ENCODE results near the gene ADIPOQ. TPM values are rescaled to one million over a fixed set of nuclear protein-coding genes. Genes with fewer than 3 reads are reported as not detected.
"Not testable (repeated sequence)": the region's sequence is repeated elsewhere in the genome, so short reads cannot be mapped to it uniquely, and the experiment has no call there.

The ADIPOQ gene
- polyA plus RNA-seq, 1 donor (not counting 4 experiments of a cell fraction or from before 2014, with no cell fraction given): not detected

DNA sequence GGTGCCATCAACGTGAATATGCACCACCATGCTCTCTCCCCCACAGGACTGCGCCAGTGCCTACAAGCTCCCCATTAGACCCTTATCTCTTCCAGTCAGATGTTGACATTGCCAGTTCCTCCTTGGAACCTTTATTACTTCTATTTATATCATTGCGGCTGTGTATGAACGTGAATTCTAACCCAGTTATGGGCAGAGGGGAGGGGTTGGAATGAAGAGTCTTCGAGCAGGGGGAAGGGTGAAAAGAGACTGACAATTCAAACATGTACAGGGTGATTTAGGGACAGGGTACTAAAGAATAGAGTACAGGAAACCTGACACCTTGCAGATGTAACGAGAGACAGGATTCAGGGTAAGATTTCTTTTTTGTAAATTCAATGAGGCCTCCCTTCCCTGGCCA lies 46.1 kb downstream of the ADIPOQ start:
- FAIRE-seq: no peak
- H3K9me1 ChIP-seq (ENCODE audit: control insufficient read depth, extremely low read depth, insufficient read depth, low read length): no peaks in the 10 kb centered on the region
- no peaks in the 10 kb centered on the region for H3K9me3 ChIP-seq (ENCODE audit: control insufficient read depth, low read depth, low read length)
- H3K36me3 ChIP-seq (ENCODE audit: control insufficient read depth in 2 of 2, extremely low read depth in 1 of 2, insufficient read depth in 2 of 2, low read length in 2 of 2): no peaks in the 10 kb centered on the region
- no peak overlapping the region for H3K4me2 ChIP-seq (ENCODE audit: control insufficient read depth, extremely low read depth, insufficient read depth, low read depth, low read length)
- no peak overlapping the region for H3K27ac ChIP-seq (ENCODE audit: control insufficient read depth, insufficient read depth, low read length)
- H3K79me2 ChIP-seq (ENCODE audit: control insufficient read depth, insufficient read depth, low read length): no peaks in the 10 kb centered on the region
- peaks cover 4% of the 10 kb centered on the region for H3K4me1 ChIP-seq (ENCODE audit: control insufficient read depth, extremely low read depth, insufficient read depth, low read length)
- H2AFZ ChIP-seq (ENCODE audit: control insufficient read depth, low read length): peak overlapping the region; percentile 10
- dilution Hi-C loops (cut with MboI; ENCODE audit: extremely low pct_ligation_motif_present, low sequenced_read_pairs): no loop called here
- H3K9ac ChIP-seq (ENCODE audit: control insufficient read depth, extremely low read depth, insufficient read depth, low read length): no peak overlapping the region
- no peak overlapping the region for H3K4me3 ChIP-seq (ENCODE audit: control insufficient read depth in 2 of 3, extremely low read depth in 1 of 3, insufficient read depth in 2 of 3, low read depth in 1 of 3, low read length in 3 of 3)
- no peak for DNase-seq (ENCODE audit: low read depth, low spot score)
- H3K27me3 ChIP-seq (ENCODE audit: control insufficient read depth, extremely low read depth, insufficient read depth, low read length): no peaks in the 10 kb centered on the region
- TF ChIP-seq, protein P1, sequence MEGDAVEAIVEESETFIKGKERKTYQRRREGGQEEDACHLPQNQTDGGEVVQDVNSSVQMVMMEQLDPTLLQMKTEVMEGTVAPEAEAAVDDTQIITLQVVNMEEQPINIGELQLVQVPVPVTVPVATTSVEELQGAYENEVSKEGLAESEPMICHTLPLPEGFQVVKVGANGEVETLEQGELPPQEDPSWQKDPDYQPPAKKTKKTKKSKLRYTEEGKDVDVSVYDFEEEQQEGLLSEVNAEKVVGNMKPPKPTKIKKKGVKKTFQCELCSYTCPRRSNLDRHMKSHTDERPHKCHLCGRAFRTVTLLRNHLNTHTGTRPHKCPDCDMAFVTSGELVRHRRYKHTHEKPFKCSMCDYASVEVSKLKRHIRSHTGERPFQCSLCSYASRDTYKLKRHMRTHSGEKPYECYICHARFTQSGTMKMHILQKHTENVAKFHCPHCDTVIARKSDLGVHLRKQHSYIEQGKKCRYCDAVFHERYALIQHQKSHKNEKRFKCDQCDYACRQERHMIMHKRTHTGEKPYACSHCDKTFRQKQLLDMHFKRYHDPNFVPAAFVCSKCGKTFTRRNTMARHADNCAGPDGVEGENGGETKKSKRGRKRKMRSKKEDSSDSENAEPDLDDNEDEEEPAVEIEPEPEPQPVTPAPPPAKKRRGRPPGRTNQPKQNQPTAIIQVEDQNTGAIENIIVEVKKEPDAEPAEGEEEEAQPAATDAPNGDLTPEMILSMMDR (optimal IDR thresholded peaks at IDR 0.05 in 1 of 3, IDR thresholded peaks at IDR 0.05 in 1 of 3, conservative IDR thresholded peaks at IDR 0.05 in 1 of 3; ENCODE audit: extremely low read depth in 1 of 3, insufficient read depth in 2 of 3, low read length in 3 of 3): no peak
- TF ChIP-seq EZH2 (IDR thresholded peaks at IDR 0.05; ENCODE audit: low read length): no peak
- H4K20me1 ChIP-seq (ENCODE audit: control insufficient read depth, extremely low read depth, insufficient read depth, low read length): no peaks in the 10 kb centered on the region

DNA sequence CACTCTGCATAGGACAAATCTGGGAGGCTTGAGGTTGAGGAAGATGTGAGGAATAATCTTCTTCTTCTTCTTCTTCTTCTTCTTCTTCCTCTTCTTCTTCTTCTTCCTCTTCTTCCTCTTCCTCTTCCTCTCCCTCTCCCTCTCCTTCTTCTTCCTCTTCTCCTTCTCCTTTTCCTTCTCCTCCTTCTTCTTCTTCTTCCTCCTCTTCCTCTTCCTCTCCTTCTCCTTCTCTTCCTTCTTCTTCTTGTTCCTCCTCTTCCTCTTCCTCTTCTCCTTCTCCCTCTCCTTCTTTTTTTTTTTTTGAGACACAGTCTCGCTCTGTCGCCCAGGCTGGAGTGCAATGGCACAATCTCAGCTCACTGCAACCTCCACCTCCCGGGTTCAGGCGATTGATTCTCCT lies 47.2 kb downstream of the ADIPOQ start:
- FAIRE-seq; DNase-seq (ENCODE audit: low read depth, low spot score); H3K9me1 ChIP-seq (ENCODE audit: control insufficient read depth, extremely low read depth, insufficient read depth, low read length): not testable (repeated sequence)

DNA sequence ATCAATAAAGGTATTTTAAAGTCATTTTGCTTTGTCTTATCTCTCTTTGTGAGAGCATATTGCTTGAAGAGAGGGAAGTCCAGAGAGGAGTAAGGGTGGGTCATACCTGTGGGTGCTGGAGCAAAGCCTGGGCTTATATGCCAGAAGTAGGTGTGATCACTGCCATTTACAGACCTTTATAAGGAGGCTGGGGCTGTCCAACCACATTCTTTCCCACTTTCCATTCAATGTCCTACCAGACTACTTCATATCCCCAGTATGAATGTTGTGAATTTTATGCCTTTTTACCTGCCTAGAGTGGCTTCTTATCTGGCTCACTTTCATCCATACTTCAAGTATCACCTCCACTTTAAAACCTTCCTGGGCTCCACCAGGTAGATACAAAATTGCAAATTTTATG lies 48.4 kb downstream of the ADIPOQ start:
- no peak overlapping the region for H3K4me2 ChIP-seq (ENCODE audit: control insufficient read depth, extremely low read depth, insufficient read depth, low read depth, low read length)
- no peaks in the 10 kb centered on the region for H3K79me2 ChIP-seq (ENCODE audit: control insufficient read depth, insufficient read depth, low read length)
- DNase-seq (ENCODE audit: low read depth, low spot score): no peak
- H3K9me3 ChIP-seq (ENCODE audit: control insufficient read depth, low read depth, low read length): no peaks in the 10 kb centered on the region
- no peak overlapping the region for H3K4me3 ChIP-seq (ENCODE audit: control insufficient read depth in 2 of 3, extremely low read depth in 1 of 3, insufficient read depth in 2 of 3, low read depth in 1 of 3, low read length in 3 of 3)
- no peak for TF ChIP-seq EZH2 (IDR thresholded peaks at IDR 0.05; ENCODE audit: low read length)
- TF ChIP-seq, protein P1 (optimal IDR thresholded peaks at IDR 0.05 in 1 of 3, IDR thresholded peaks at IDR 0.05 in 1 of 3, conservative IDR thresholded peaks at IDR 0.05 in 1 of 3; ENCODE audit: extremely low read depth in 1 of 3, insufficient read depth in 2 of 3, low read length in 3 of 3): no peak
- no peak overlapping the region for H2AFZ ChIP-seq (ENCODE audit: control insufficient read depth, low read length)
- no peaks in the 10 kb centered on the region for H3K27me3 ChIP-seq (ENCODE audit: control insufficient read depth, extremely low read depth, insufficient read depth, low read length)
- H3K4me1 ChIP-seq (ENCODE audit: control insufficient read depth, extremely low read depth, insufficient read depth, low read length): no peaks in the 10 kb centered on the region
- dilution Hi-C loops (cut with MboI; ENCODE audit: extremely low pct_ligation_motif_present, low sequenced_read_pairs): no loop called here
- H3K27ac ChIP-seq (ENCODE audit: control insufficient read depth, insufficient read depth, low read length): no peak overlapping the region
- H3K9ac ChIP-seq (ENCODE audit: control insufficient read depth, extremely low read depth, insufficient read depth, low read length): no peak overlapping the region
- H3K36me3 ChIP-seq (ENCODE audit: control insufficient read depth in 2 of 2, extremely low read depth in 1 of 2, insufficient read depth in 2 of 2, low read length in 2 of 2): no peaks in the 10 kb centered on the region
- no peaks in the 10 kb centered on the region for H4K20me1 ChIP-seq (ENCODE audit: control insufficient read depth, extremely low read depth, insufficient read depth, low read length)
- H3K9me1 ChIP-seq (ENCODE audit: control insufficient read depth, extremely low read depth, insufficient read depth, low read length): no peaks in the 10 kb centered on the region
- no peak for FAIRE-seq

More for the DNA sequence above, 47.2 kb downstream of the ADIPOQ start:
- H3K36me3 ChIP-seq (ENCODE audit: control insufficient read depth in 2 of 2, extremely low read depth in 1 of 2, insufficient read depth in 2 of 2, low read length in 2 of 2); H3K4me3 ChIP-seq (ENCODE audit: control insufficient read depth in 2 of 3, extremely low read depth in 1 of 3, insufficient read depth in 2 of 3, low read depth in 1 of 3, low read length in 3 of 3); H3K79me2 ChIP-seq (ENCODE audit: control insufficient read depth, insufficient read depth, low read length); H3K9ac ChIP-seq (ENCODE audit: control insufficient read depth, extremely low read depth, insufficient read depth, low read length); H3K4me2 ChIP-seq (ENCODE audit: control insufficient read depth, extremely low read depth, insufficient read depth, low read depth, low read length); H3K9me3 ChIP-seq (ENCODE audit: control insufficient read depth, low read depth, low read length); H4K20me1 ChIP-seq (ENCODE audit: control insufficient read depth, extremely low read depth, insufficient read depth, low read length); H3K27ac ChIP-seq (ENCODE audit: control insufficient read depth, insufficient read depth, low read length); dilution Hi-C loops (cut with MboI; ENCODE audit: extremely low pct_ligation_motif_present, low sequenced_read_pairs); H2AFZ ChIP-seq (ENCODE audit: control insufficient read depth, low read length); H3K4me1 ChIP-seq (ENCODE audit: control insufficient read depth, extremely low read depth, insufficient read depth, low read length); H3K27me3 ChIP-seq (ENCODE audit: control insufficient read depth, extremely low read depth, insufficient read depth, low read length): not testable (repeated sequence)

DNA sequence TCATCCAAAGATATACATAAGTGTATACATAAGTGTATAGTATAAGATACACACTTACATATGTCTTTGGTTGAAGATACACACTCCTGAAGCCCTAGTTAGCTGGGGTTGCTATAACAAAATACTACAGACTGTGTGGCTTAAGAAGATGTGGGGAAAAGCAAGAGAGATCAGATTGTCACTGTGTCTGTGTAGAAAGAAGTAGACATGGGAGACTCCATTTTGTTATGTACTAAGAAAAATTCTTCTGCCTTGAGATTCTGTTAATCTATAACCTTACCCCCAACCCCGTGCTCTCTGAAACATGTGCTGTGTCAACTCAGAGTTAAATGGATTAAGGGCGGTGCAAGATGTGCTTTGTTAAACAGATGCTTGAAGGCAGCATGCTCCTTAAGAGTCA lies 50.6 kb downstream of the ADIPOQ start:
- H3K27ac ChIP-seq (ENCODE audit: control insufficient read depth, insufficient read depth, low read length); H4K20me1 ChIP-seq (ENCODE audit: control insufficient read depth, extremely low read depth, insufficient read depth, low read length); H3K9me1 ChIP-seq (ENCODE audit: control insufficient read depth, extremely low read depth, insufficient read depth, low read length); FAIRE-seq; H3K4me3 ChIP-seq (ENCODE audit: control insufficient read depth in 2 of 3, extremely low read depth in 1 of 3, insufficient read depth in 2 of 3, low read depth in 1 of 3, low read length in 3 of 3); H2AFZ ChIP-seq (ENCODE audit: control insufficient read depth, low read length); dilution Hi-C loops (cut with MboI; ENCODE audit: extremely low pct_ligation_motif_present, low sequenced_read_pairs); H3K79me2 ChIP-seq (ENCODE audit: control insufficient read depth, insufficient read depth, low read length); H3K4me2 ChIP-seq (ENCODE audit: control insufficient read depth, extremely low read depth, insufficient read depth, low read depth, low read length); H3K4me1 ChIP-seq (ENCODE audit: control insufficient read depth, extremely low read depth, insufficient read depth, low read length); H3K36me3 ChIP-seq (ENCODE audit: control insufficient read depth in 2 of 2, extremely low read depth in 1 of 2, insufficient read depth in 2 of 2, low read length in 2 of 2); H3K9me3 ChIP-seq (ENCODE audit: control insufficient read depth, low read depth, low read length); DNase-seq (ENCODE audit: low read depth, low spot score); H3K9ac ChIP-seq (ENCODE audit: control insufficient read depth, extremely low read depth, insufficient read depth, low read length); H3K27me3 ChIP-seq (ENCODE audit: control insufficient read depth, extremely low read depth, insufficient read depth, low read length): not testable (repeated sequence)
